GM12891 (cell line): ENCODE results near the gene IRF1.

Experiments used
- POLR2A ChIP-seq: IDR thresholded peaks from 2 replicates; pipeline ENCODE4 v1.6.1; 2011; ENCODE audit warnings: low read depth, low read length, control low read depth
- POLR2AphosphoS5 ChIP-seq: IDR thresholded peaks from 2 replicates; pipeline ENCODE4 v1.6.1; 2011; ENCODE audit warnings: low read depth, low read length, control low read depth

- TF ChIP-seq POLR2A (no peak), POLR2AphosphoS5 (no peak)
These were observed 18.1 kb downstream of the IRF1 start for GRCh38 chr5:132472431-132472830.
